Activated CD8-positive, alpha-beta memory T cell treated with anti-CD3 and anti-CD28 coated beads for 4 hours (primary cell): Measurements from ENCODE around the gene PRSS1.

ENCODE experiments used
- DNase-seq, 2 donors: peaks; one replicate each; pipeline ENCODE4 v3.0.0-alpha.2; 2020; ENCODE audit warnings: low read depth in 2 of 2

Gene PRSS1

GRCh38 chr7:142792593-142792992 lies 43.3 kb downstream of the PRSS1 start:
- no peak for DNase-seq

GRCh38 chr7:142793156-142793555 lies 43.9 kb downstream of the PRSS1 start:
- no peak for DNase-seq

- peak in 1 of 2 donors; percentile 62 for DNase-seq
Observed at GRCh38 chr7:142795339-142795863, 46.1 kb downstream of the PRSS1 start.

GRCh38 chr7:142796001-142796500 lies 46.8 kb downstream of the PRSS1 start:
- no peak for DNase-seq

- no peak for DNase-seq
Observed at GRCh38 chr7:142796501-142797390, 47.5 kb downstream of the PRSS1 start.

GRCh38 chr7:142797391-142798377 lies 48.4 kb downstream of the PRSS1 start:
- no peak for DNase-seq

- DNase-seq = no peak
Observed at GRCh38 chr7:142798451-142799436, 49.5 kb downstream of the PRSS1 start.

- no peak for DNase-seq
Observed at GRCh38 chr7:142799437-142799835, 50.2 kb downstream of the PRSS1 start.

- no peak for DNase-seq
Observed at GRCh38 chr7:142800088-142800487, 50.8 kb downstream of the PRSS1 start.

GRCh38 chr7:142800699-142801260 lies 51.5 kb downstream of the PRSS1 start:
- no peak for DNase-seq

GRCh38 chr7:142801601-142802295 lies 52.5 kb downstream of the PRSS1 start:
- DNase-seq = no peak

- DNase-seq = no peak
Observed at GRCh38 chr7:142802301-142802700, 53.0 kb downstream of the PRSS1 start.
